ENCODE data around the gene COTL1.

DNA sequence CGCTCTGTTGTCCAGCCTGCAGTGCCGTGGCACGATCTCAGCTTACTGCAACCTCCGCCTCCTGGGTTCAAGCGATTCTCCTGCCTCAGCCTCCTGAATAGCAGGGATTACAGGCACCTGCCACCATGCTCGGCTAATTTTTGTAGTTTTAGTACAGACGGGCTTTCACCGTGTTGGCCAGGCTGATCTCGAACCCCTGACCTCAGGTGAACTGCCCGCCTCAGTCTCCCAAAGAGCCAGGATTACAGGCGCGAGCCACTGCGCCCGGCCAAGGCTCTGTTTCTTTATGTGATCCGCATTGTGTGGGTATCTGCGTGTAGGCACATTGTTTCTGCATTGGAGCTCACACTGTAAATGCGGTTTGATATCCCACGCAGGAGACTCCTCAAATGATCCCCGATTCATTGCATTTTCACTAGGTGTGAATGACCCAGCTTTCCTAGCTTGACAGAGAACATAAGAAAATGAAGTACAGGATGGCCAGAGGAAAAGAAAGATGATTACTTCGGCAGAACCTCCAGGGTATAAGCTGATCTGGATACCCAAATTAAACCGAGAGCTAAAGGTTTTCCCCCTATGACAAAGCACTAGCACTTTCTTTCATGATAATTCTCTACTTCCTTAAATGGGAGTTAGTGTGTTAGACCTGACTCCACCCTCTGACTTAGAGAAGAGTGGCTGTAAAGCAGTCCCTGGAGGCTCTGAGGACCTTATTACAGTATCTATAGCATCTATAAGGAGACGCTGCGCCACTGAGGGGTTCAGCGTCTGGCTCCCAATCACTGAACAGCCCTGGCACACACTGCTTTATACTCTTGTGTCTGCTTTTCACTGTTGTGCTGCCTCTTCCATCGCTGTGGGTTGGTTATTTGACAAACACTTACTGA is 17.3 kb downstream of the COTL1 start:
- TF ChIP-seq, protein P1, sequence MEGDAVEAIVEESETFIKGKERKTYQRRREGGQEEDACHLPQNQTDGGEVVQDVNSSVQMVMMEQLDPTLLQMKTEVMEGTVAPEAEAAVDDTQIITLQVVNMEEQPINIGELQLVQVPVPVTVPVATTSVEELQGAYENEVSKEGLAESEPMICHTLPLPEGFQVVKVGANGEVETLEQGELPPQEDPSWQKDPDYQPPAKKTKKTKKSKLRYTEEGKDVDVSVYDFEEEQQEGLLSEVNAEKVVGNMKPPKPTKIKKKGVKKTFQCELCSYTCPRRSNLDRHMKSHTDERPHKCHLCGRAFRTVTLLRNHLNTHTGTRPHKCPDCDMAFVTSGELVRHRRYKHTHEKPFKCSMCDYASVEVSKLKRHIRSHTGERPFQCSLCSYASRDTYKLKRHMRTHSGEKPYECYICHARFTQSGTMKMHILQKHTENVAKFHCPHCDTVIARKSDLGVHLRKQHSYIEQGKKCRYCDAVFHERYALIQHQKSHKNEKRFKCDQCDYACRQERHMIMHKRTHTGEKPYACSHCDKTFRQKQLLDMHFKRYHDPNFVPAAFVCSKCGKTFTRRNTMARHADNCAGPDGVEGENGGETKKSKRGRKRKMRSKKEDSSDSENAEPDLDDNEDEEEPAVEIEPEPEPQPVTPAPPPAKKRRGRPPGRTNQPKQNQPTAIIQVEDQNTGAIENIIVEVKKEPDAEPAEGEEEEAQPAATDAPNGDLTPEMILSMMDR (IDR thresholded peaks at IDR 0.05): no peak
- TF ChIP-seq POLR2A (IDR thresholded peaks at IDR 0.05): no peak
- no peak for TF ChIP-seq EP300 (IDR thresholded peaks at IDR 0.05)

All from ovary (tissue), 3 donors.